GM19328 (cell line): ENCODE measurements around the gene PDE6C.

Source experiments
- ATAC-seq: cut with Tn5 transposase; IDR thresholded peaks from one replicate; pipeline ENCODE4 v1.9.1; 2021; ENCODE audit warnings: mild to moderate bottlenecking, moderate library complexity; ENCODE audit not compliant: unreplicated experiment

PDE6C gene

DNA sequence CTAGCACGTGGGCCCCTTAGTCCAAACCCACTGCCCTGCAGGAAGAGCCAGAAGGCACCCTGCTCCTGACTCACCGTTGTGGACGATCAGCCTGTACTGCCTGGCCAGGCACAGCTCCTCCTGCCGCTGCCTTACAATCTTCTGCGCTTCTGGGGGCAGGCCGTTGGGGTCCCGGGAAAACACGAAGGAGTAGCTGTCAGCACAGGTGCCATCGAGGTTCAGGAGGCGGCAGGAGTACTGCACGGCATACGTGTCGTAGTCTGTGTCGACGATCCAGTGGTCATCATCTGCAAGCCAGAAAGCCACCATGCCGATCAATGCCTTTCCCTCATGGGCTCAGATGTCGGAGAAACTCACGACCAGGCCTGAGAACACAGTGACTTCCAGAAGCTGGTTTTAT, 18.6 kb upstream of the PDE6C start:
- no peak for ATAC-seq

DNA sequence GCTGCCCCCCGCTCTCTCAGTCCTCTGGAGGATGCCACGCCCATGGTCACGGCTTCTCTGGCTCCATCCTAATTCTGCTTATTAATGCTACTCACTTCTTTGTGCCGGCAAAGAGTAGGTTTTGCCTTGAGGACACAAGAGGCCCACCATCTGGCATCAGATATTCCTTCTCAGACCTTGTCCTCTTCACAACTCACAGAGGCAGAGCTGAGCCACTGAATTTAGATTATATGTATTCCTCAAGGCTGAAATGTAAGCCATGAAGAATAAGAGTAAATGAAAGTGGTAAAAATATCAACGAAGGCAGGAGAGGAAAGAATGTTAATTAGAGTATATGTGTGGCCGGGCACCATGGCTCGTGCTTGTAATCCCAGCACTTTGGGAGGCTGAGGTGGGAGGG, 17.8 kb upstream of the PDE6C start:
- no peak for ATAC-seq

DNA sequence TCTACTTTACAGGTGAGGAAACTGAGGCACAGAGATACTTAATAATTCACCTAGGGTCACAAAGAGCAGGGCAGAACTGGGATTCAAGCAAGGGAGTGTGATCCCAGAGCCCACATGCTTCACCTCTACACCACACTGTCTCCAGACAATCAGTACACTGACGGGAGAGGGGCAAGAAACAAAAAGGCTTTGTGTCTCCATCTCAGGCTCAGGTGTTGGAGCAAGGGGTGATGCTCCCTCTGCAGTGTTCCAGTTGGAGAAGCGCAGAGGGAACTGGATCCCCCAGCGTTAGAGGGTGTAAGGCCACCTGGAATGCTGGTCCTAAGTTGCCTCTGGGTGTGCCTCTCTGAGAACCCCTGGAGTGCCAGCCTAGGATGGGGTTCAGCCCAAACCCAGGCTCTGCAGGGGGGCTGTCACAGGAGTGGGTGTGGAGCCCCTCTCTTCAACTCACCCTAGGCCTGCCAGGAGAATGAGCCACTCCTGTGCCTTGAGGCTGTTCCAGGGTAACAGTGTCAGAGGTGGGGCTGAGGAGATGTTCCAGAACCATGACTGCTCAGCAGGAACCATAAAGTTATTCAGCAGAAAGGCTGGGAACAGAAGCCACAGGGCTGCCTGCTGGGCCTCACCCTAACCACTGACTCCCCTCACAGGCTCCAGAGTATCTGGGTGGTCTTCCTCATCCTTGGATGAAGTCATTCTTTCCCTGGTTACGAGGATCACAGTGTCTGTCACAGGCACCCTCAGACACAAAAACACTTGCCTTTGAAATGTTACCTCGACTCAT, 16.8 kb upstream of the PDE6C start:
- no peak for ATAC-seq

- ATAC-seq: no peak
Measured at GRCh38 chr10:93596539-93596938, 15.8 kb upstream of the PDE6C start.

DNA sequence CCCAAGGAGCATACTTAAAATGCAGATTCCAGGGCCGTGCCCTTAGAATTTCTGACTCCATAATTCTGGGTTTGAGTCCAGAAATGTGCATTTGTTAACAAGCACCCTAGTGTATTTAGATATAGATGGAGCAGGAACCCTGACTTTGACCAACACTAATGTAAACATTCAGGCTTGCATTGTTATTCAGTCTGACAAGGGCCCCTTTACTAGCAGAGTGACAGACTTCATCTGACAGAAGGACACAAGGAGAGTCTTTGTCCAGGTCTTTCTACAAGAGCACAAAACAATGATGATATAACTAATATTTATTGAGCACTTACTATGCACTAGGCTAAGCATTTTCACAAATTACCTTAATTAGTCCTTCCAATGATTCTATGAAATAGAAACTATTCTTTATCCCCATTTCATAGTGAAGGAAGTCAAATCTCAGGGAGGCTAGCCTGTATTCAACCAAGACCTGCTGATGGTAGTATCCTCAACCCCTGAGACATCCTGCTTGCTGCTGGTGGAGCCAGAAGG, 15.2 kb upstream of the PDE6C start:
- no peak for ATAC-seq

DNA sequence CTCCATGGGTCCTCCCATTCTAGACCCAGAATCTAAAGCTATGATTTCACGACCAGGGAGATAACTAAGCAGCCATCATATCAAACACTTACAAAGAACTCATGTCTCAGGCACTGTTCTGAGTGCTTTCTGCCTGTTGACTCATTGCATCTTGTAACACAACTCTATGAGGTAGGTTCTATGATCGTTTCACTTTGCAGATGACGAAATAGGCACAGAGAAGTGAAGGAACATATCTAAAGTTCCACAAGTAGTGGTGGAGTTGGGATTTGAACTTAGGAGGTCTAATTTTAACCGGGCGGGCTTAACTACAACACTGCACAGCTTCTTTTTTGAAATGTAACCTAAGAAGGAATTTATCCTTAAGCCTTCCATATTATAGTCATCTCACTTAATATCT, 14.2 kb upstream of the PDE6C start:
- ATAC-seq: no peak

- no peak for ATAC-seq
Measured at GRCh38 chr10:93599335-93599734, 13.0 kb upstream of the PDE6C start.

- no peak for ATAC-seq
Measured at GRCh38 chr10:93599778-93600177, 12.6 kb upstream of the PDE6C start.

DNA sequence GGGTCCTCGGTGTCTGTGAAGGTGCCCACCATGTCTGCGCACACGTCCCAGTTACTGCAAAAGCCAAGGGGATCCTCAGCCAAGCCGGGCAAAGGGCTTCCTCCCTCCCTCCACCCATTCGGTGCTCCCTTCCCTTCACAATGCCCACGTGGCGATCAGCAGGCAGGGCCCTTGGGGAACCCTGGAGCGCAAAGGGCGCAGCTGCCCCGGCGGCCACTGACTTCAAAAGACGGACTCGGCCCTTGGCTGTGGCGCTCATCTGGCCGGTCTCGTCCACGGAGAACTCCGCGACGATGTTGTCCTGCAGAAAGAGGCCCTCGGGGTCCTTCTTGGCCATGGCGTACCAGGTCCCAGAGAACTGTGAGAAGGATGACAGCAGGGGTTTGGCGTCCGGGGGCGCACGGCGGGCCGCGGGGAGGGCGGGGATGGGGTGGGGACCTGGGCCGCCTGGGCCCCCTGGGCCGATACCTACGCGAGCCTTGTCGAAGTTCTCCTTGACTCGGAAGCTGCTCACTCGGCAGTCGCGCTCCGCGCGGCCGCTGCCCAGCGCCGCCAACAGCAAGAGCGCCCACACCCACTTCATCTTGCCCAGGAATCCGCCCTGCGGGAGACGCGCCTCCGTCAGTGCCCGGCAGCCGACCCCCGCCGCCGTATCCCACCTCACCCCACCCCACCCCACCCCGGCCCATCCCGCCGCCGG, 11.7 kb upstream of the PDE6C start:
- ATAC-seq: no peak

DNA sequence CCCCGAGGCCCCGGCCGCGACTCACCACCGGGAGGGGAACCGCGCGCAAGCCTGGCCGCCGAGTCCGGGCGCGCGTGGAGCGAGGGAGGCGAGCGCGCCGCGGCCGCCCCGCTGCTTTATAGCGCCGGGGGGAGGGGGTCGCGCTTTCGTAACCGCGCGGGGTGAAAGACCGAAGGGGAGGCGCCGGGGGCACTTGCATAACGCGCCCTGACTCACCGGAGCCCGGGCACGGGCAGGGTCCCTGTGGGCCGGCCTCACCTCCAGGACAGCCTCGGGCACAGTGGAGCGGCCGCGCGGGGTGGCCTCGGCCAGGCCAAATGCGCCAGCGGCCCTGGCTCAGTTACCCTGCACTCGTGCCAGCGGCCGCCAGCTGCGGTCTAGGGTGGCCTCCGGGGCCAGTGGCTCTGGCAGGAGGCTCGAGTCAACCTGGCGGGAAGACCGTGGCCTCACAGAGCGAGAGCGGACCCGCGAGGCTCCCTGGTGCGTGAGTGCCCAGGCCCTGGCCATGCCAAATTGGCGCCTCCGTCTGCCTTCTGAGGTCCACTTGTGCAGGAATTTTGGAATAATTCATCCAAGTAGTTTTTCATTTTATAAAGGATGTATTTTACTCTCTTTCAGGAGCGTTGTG, 11.1 kb upstream of the PDE6C start, which contains the start of gene RBP4:
RBP4 (minus strand) TSS at position 90 of the 628 bp plus-strand sequence. CDS start 207 bp downstream, outside the sequence.
- no peak for ATAC-seq

- no peak for ATAC-seq
Measured at GRCh38 chr10:93601774-93602162, 10.6 kb upstream of the PDE6C start.

DNA sequence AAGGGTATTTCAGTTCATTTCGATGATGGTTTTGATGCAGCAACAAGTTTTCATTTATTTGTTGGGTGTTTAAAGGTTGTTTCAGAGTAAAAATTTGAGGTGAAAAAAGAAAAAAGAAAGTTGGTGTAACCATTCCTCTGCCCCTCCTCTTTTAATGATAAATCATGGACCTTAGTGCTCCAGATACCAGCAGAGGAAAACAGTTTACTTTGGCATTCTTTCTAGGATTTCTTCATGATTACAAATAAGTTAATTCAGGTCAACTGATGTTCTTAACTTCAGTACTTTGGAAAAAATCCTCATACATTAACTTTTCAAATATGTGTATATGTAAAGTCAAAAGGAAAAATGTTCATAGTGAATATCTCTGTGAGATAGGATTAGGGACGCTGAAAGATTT, 9.3 kb upstream of the PDE6C start:
- no peak for ATAC-seq

- no peak for ATAC-seq
Measured at GRCh38 chr10:93604146-93604545, 8.2 kb upstream of the PDE6C start.

- ATAC-seq: no peak
Measured at GRCh38 chr10:93608421-93608820, 3.9 kb upstream of the PDE6C start.

DNA sequence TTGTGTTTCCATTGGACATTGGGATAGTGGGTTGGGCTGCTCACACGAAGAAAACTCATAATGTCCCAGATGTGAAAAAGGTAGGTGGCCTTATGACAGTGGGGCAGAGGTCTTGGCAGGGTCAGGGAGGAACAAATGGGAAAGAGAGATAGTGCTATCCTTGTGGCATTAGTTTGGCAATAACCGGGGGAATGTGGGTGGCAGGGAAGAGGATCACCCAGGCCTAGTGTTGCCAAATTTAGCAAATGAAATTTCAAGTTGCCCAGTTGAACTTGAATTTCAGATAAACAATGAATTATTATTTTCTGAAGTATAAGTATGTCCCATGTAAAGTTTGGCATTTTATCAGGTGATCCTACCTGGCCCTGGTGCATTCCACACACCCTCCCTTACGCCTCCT, 789 bp downstream of the PDE6C start:
- ATAC-seq: no peak

DNA sequence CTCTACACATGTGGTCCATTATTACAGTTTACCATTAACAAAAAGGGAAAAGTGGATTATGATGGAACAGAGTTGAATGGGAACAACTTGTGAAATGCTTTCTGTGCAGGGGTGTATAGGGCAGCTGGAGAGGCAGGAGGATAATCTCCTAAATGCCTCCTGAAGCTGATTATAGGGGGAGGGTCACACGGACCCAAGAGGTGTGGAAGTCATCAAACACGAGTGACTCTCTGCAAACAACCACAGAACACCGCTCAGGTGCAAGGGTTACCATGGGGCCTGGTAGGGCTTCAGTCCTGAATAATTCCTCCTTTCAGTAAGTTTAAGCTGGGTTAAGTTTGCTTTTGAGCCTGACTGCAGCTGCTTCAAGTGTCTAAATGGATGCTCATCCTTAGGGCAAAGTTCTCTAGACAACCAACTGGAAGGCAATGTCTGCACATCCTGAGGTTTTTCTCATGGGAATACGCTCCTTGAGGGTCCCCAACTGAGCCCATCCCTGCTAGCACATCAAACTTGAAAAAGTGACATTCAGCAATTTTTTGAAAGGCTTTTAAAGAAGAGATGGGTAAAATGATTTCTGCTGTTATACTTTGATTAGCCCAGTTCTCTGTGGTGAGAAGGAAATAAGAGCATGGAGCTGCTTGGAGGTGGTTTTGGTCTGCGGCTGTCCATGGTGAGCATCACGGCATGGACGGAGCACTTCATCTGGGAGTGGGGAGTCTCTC, 1.9 kb downstream of the PDE6C start:
- no peak for ATAC-seq

- ATAC-seq: no peak
Measured at GRCh38 chr10:93615576-93616235, 3.4 kb downstream of the PDE6C start.

DNA sequence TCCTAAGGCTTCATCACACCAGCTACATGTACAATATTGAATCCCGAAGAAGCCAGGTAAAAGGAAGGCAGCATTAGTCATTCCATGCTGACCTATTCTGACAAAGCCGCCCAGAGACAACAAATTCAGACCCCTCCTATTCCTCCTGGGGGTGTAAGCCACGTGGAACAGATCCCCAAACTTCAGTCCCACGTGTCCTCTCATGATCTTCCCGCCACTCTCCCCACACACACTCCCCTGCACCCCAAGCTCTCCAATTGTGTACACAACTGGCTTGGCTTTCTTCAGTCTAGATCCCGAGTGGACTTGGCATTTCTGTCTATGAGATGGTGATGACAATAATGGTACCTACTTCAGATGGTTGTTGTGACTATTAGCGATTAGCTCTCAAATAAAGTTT, 8.6 kb downstream of the PDE6C start:
- ATAC-seq: no peak

DNA sequence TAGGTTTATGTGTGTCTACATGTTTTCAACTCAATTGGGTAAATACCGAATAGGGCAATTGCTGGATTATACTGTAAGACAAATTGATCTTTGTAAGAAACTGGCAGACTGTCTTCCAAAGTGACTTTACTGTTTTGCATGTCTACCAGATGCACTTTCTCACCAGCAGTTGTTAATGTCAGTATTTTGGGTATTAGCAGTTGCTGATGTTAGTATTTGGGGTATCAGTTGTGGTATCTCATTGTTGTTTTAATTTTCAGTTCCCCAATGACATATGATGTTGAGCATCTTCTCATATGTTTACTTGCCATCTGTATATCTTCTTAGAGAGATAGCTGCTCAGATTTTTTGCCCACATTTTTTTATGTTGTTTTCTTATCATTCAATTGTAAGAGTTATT, 10.6 kb downstream of the PDE6C start:
- ATAC-seq: no peak

- no peak for ATAC-seq
Measured at GRCh38 chr10:93628858-93629257, 16.5 kb downstream of the PDE6C start.
